ENCODE data around the gene TMC6.

GRCh38 chr17:78166416-78166815, 37.9 kb upstream of the TMC6 start:
- TF ChIP-seq CTCF (conservative IDR thresholded peaks at IDR 0.05; ENCODE audit: low read length) (no peak), EZH2phosphoT487 (IDR thresholded peaks at IDR 0.05; ENCODE audit: borderline replicate concordance, low read depth, low read length) (no peak)

Measured in OCI-LY7 (cell line).